PC-9 (cell line): Measurements from ENCODE around the gene PCDHGA11. TPM values are rescaled to one million over a fixed set of nuclear protein-coding genes. Genes with fewer than 3 reads are reported as not detected.
"Not testable (repeated sequence)": the region's sequence is repeated elsewhere in the genome, so short reads cannot be mapped to it uniquely, and the experiment has no call there.

Experiments used
- BruUV-seq: library from RNA; stranded (reverse); fragments of 400-500 nt; replicated peaks from 2 replicates; lab custom pipeline; 2021; lab: Mats Ljungman, UMichigan
- CTCF ChIA-PET: fragments of 300-600 bp; sonication (Branson Sonifier 250); formaldehyde crosslinking; loops from one replicate; lab custom pipeline; 2022; ENCODE audit warnings: antibody characterized with exemption; lab: Charles Lee
- POLR2A ChIA-PET: fragments of 300-600 bp; sonication (Branson Sonifier 250); formaldehyde crosslinking; loops from one replicate; lab custom pipeline; 2022; ENCODE audit warnings: antibody characterized with exemption; ENCODE audit not compliant: unreplicated experiment; lab: Charles Lee
- DNase-seq, 2 experiments: peaks; one replicate each; pipeline versions ENCODE4 v3.0.0 to v3.0.0-alpha.2; 2015 to 2022; ENCODE audit warnings: mixed read lengths in 1 of 2
- H2AFZ ChIP-seq: fragments of 200-600 bp; sonication (generic); 2 replicates; pipeline ENCODE4 v1.8.1; 2017; ENCODE audit warnings: antibody characterized with exemption
- H3F3A ChIP-seq: fragments of 200-600 bp; sonication (generic); 2 replicates; pipeline ENCODE4 v1.8.1; 2017; ENCODE audit warnings: antibody characterized with exemption, mild to moderate bottlenecking, low read depth; ENCODE audit not compliant: insufficient read depth
- H3K27ac ChIP-seq: fragments of 200-600 bp; sonication (generic); 2 replicates; pipeline ENCODE4 v1.6.1; 2016; ENCODE audit warnings: mixed run types
- H3K27me3 ChIP-seq: fragments of 200-600 bp; sonication (generic); 2 replicates; pipeline ENCODE4 v1.6.1; 2016; ENCODE audit warnings: low read depth, mixed run types; ENCODE audit not compliant: insufficient read depth
- H3K36me3 ChIP-seq: fragments of 200-600 bp; sonication (generic); 2 replicates; pipeline ENCODE4 v1.6.1; 2016; ENCODE audit warnings: low read depth, mixed run types
- H3K4me1 ChIP-seq: fragments of 200-600 bp; sonication (generic); replicated peaks from 2 replicates; pipeline ENCODE4 v1.6.1; 2016; ENCODE audit warnings: mixed run types; ENCODE audit not compliant: insufficient read depth
- H3K4me2 ChIP-seq: fragments of 200-600 bp; sonication (generic); 2 replicates; pipeline ENCODE4 v1.6.1; 2017; ENCODE audit warnings: mixed run types
- H3K4me3 ChIP-seq: fragments of 200-600 bp; sonication (generic); 2 replicates; pipeline ENCODE4 v1.6.1; 2016; ENCODE audit warnings: mixed run types
- H3K79me2 ChIP-seq: fragments of 200-600 bp; sonication (generic); 2 replicates; pipeline ENCODE4 v1.6.1; 2017; ENCODE audit warnings: low read depth, mixed run types
- H3K9me2 ChIP-seq: fragments of 200-600 bp; sonication (generic); 2 replicates; pipeline ENCODE4 v1.8.1; 2017; ENCODE audit warnings: mild to moderate bottlenecking; ENCODE audit not compliant: insufficient read depth
- H3K9me3 ChIP-seq: fragments of 200-600 bp; sonication (generic); 2 replicates; pipeline ENCODE4 v1.8.1; 2016; ENCODE audit warnings: low read depth; ENCODE audit not compliant: insufficient read depth
- H4K20me1 ChIP-seq: fragments of 200-600 bp; sonication (generic); 2 replicates; pipeline ENCODE4 v1.8.1; 2017; ENCODE audit not compliant: insufficient read depth
- CTCF ChIP-seq: fragments of 200-600 bp; sonication (generic); conservative IDR thresholded peaks from 2 replicates; pipeline ENCODE4 v1.6.1; 2017; ENCODE audit warnings: mixed run types, antibody characterized with exemption, mild to moderate bottlenecking, moderate library complexity
- EZH2 ChIP-seq: fragments of 200-600 bp; sonication (generic); IDR thresholded peaks from 2 replicates; pipeline ENCODE4 v1.8.0; 2017; ENCODE audit warnings: antibody characterized with exemption, low read depth
- intact Hi-C: fragments of 100-400 bp; cut with micrococcal nuclease; formaldehyde crosslinking; loops from one replicate; pipeline ENCODE4 v1.10.0; 2022; ENCODE audit not compliant: unreplicated experiment
- total RNA-seq: library from RNA; stranded (reverse); gene quantifications from 2 replicates; pipeline ENCODE4 v1.2.3, GENCODE V29; 2021

The PCDHGA11 gene
- total RNA-seq, 1 experiment from 2014 or later: 0.22 TPM

DNA sequence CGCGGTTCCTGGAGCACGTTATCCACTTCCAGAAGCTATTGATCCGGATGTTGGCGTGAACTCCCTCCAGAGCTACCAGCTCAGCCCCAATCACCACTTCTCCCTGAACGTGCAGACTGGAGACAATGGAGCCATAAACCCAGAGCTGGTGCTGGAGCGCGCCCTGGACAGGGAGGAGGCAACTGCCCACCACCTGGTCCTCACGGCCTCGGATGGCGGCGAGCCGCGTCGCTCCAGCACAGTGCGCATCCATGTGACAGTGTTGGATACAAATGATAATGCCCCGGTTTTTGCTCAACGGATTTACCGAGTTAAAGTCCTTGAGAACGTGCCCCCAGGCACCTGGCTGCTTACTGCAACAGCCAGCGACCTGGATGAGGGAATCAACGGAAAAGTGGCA, 17.5 kb upstream of the PCDHGA11 start:
- Histone ChIP-seq H3K4me3 (no peak overlapping the region), H4K20me1 (no peaks in the 10 kb centered on the region), H2AFZ (no peak overlapping the region), H3K4me1 (no peaks in the 10 kb centered on the region), H3K36me3 (no peaks in the 10 kb centered on the region), H3K27ac (no peak overlapping the region), H3K9me3 (no peaks in the 10 kb centered on the region), H3K27me3 (peaks cover 56% of the 10 kb centered on the region), H3K4me2 (no peak overlapping the region), H3K9me2 (no peaks in the 10 kb centered on the region), H3K79me2 (no peaks in the 10 kb centered on the region), H3F3A (no peaks in the 10 kb centered on the region)
- CTCF ChIA-PET: interaction anchor here (0.6 kb wide), 1 partner anchor 73 kb away, joined by 3 read pairs; the partner anchor contains the start of gene PCDHGA1
- no peak for DNase-seq
- intact Hi-C loops: no loop called here
- POLR2A ChIA-PET: interaction anchor here (0.7 kb wide), 1 partner anchor 137 kb away, joined by 4 read pairs; no protein-coding TSS in a partner anchor
- BruUV-seq: no TSS peak
- no peak for TF ChIP-seq EZH2
- no peak for TF ChIP-seq CTCF

DNA sequence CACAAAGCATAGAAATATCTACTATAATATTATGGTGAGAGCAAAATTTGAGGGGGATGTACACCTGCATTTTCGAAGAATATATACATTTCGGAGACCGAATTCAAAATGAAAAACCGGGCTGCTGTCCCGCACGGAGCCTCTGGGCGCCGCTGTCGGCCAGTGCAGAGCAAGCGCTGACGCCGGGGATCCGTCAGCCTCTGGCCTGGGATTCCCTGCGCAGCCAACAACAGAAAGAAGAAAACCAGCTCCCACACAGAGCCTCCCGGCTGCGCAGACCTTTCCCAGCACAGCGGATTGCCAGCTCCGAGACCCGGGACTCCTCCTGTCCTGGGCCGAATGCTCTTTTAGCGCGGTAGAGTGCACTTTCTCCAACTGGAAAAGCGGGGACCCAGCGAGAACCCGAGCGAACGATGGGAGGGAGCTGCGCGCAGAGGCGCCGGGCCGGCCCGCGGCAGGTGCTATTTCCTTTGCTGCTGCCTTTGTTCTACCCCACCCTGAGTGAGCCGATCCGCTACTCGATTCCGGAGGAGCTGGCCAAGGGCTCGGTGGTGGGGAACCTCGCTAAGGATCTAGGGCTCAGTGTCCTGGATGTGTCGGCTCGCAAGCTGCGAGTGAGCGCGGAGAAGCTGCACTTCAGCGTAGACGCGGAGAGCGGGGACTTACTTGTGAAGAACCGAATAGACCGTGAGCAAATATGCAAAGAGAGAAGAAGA, 12.9 kb upstream of the PCDHGA11 start, which contains the start of gene PCDHGB6:
Gene PCDHGB6 (plus strand): TSS at position 232 of the 716 bp plus-strand sequence. CDS start 182 bp downstream, at position 414.
- H3K36me3 ChIP-seq, BruUV-seq, H3K9me2 ChIP-seq, H3K27ac ChIP-seq, POLR2A ChIA-PET, H3K79me2 ChIP-seq, H2AFZ ChIP-seq, H3F3A ChIP-seq, H3K9me3 ChIP-seq, H4K20me1 ChIP-seq, H3K4me3 ChIP-seq, H3K4me1 ChIP-seq, intact Hi-C loops, H3K4me2 ChIP-seq: not testable (repeated sequence)
- H3K27me3 ChIP-seq: peaks cover 37% of the 10 kb centered on the region; the same call in 1 of the 2 replicates
- CTCF ChIA-PET: interaction anchor here (0.6 to 1.7 kb wide), 2 partner anchors 153 to 156 kb away, joined by 4 to 5 read pairs; no protein-coding TSS in a partner anchor
- TF ChIP-seq CTCF: peak; percentile 59
- peak in 1 of 2 experiments; percentile 21 for DNase-seq

- intact Hi-C loops: loop anchor here (5.0 to 10.0 kb wide), 3 partner anchors 85 to 327 kb away; partner anchors contain the start of genes PCDHB14 and TAF7
- no peak for DNase-seq
- H3K79me2 ChIP-seq: no peaks in the 10 kb centered on the region
- H3K27me3 ChIP-seq: peaks cover 23% of the 10 kb centered on the region; the same call in 1 of the 2 replicates
- H2AFZ ChIP-seq: no peak overlapping the region
- CTCF ChIA-PET: no interaction called here
- BruUV-seq: no TSS peak
- no peak overlapping the region for H3K4me3 ChIP-seq
- no peak for TF ChIP-seq EZH2
- TF ChIP-seq CTCF: no peak
- no peaks in the 10 kb centered on the region for H3K9me2 ChIP-seq
- no peaks in the 10 kb centered on the region for H3F3A ChIP-seq
- POLR2A ChIA-PET: no interaction called here
- no peaks in the 10 kb centered on the region for H3K36me3 ChIP-seq
- no peak overlapping the region for H3K4me2 ChIP-seq
- no peaks in the 10 kb centered on the region for H3K4me1 ChIP-seq
- no peaks in the 10 kb centered on the region for H4K20me1 ChIP-seq
- H3K9me3 ChIP-seq: no peaks in the 10 kb centered on the region
- H3K27ac ChIP-seq: no peak overlapping the region
Observed at GRCh38 chr5:141409598-141410306, 11.1 kb upstream of the PCDHGA11 start.
